Activated T-helper 17 cell treated with anti-CD3 and anti-CD28 coated beads, Interleukin-2, amount 50 U/mL, for 72 hours (primary cell): ENCODE results near the gene REG1A. TPM values are rescaled to one million over a fixed set of nuclear protein-coding genes. Genes with fewer than 3 reads are reported as not detected.

Experiments used
- ATAC-seq: fragments of 150-1000 bp; cut with Tn5 transposase; replicated peaks from 2 replicates; pipeline ENCODE4 v1.10.0; 2021; ENCODE audit warnings: mild to moderate bottlenecking, moderate library complexity
- H3K27ac Mint-ChIP-seq: one replicate; pipeline ENCODE4 v1.8.0; 2022; ENCODE audit warnings: mixed read lengths
- H3K27me3 Mint-ChIP-seq: one replicate; pipeline ENCODE4 v1.8.0; 2022; ENCODE audit warnings: mixed read lengths
- H3K36me3 Mint-ChIP-seq: one replicate; pipeline ENCODE4 v1.8.0; 2022; ENCODE audit warnings: low read depth, mild to moderate bottlenecking, mixed read lengths
- H3K4me1 Mint-ChIP-seq: one replicate; pipeline ENCODE4 v1.8.0; 2022; ENCODE audit warnings: mixed read lengths
- H3K4me3 Mint-ChIP-seq: one replicate; pipeline ENCODE4 v1.8.0; 2022; ENCODE audit warnings: mild to moderate bottlenecking, mixed read lengths
- H3K9me3 Mint-ChIP-seq: one replicate; pipeline ENCODE4 v1.8.0; 2022; ENCODE audit warnings: mixed read lengths
- total RNA-seq, 2 donors: library from RNA; stranded (reverse); gene quantifications; one replicate each; pipeline ENCODE4 v1.2.3, GENCODE V29; 2022

REG1A gene
- not detected for total RNA-seq

GRCh38 chr2:79120194-79120713 lies at the start of gene REG1A:
TSS of gene REG1A (plus strand) at chr2:79120488. CDS start at chr2:79120862, 374 bp downstream.
- H3K4me3 Mint-ChIP-seq: no peak within 1 kb of the TSS
- no peak for ATAC-seq

GRCh38 chr2:79071078-79071477 lies 49.2 kb upstream of the REG1A start:
- Mint-ChIP-seq H3K9me3 (peaks cover 27% of the 10 kb centered on the region), H3K4me1 (no peaks in the 10 kb centered on the region), H3K27ac (no peak overlapping the region), H3K4me3 (no peak overlapping the region), H3K36me3 (no peaks in the 10 kb centered on the region), H3K27me3 (no peaks in the 10 kb centered on the region)
- no peak for ATAC-seq

More at GRCh38 chr2:79120194-79120713, at the start of gene REG1A:
- Mint-ChIP-seq H3K27me3 (no peaks in the 10 kb centered on the region), H3K27ac (no peak within 1 kb of the TSS), H3K9me3 (peaks cover 20% of the 10 kb centered on the region), H3K36me3 (no peaks in the 10 kb centered on the region), H3K4me1 (no peaks in the 10 kb centered on the region)

DNA sequence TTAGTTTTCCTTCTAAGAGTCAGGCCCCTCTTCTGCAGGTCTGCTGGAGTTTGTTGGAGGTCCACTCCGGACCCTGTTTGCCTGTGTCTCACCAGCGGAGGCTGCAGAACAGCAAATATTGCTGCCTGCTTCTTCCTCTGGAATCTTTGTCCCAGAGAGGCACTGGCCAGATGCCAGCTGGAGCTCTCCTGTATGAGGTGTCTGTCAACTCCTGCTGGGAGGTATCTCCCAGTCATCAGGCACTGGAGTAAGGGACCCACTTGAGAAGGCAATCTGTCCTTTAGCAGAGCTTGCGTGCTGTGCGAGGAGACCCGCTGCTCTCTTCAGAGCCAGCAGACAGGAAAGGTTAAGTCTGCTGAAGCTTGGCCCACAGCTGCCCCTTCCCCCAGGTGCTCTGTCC lies 37.3 kb upstream of the REG1A start:
- H3K27ac Mint-ChIP-seq: no peak overlapping the region
- H3K36me3 Mint-ChIP-seq: no peaks in the 10 kb centered on the region
- no peaks in the 10 kb centered on the region for H3K27me3 Mint-ChIP-seq
- peaks cover 5% of the 10 kb centered on the region for H3K9me3 Mint-ChIP-seq
- H3K4me1 Mint-ChIP-seq: no peaks in the 10 kb centered on the region
- ATAC-seq: no peak
- H3K4me3 Mint-ChIP-seq: no peak overlapping the region

DNA sequence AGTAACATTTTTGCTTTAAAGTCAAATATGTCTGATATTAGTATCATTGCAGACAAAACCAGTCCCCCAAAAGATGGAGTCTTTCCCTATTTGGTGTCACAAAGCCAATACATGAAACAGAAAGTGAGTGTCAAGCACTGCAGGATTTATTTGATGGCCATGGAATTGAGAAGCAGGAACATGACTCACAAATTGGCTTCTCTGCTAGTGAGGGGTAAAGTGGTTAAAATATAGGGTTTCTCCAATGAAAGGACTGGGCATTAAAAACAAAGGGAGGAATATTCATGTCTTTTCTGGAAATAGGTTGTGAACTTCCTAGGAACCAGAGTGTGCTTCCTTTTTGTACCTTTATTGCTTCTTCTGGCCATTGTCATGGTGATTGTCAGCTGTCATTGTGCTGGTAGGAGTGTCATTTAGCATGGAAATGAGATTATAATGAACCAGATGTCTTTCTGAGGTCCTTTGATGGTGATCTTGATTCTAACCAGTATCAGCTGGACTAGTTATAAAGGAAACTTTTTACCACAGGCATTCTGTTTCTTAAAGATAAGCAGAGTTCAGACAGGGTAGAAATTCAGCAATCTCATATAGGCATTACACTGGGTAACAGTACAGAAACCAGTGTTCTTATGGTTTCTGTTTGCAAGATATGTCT lies 36.6 kb upstream of the REG1A start:
- no peaks in the 10 kb centered on the region for H3K4me1 Mint-ChIP-seq
- no peak for ATAC-seq
- H3K27me3 Mint-ChIP-seq: no peaks in the 10 kb centered on the region
- no peak overlapping the region for H3K4me3 Mint-ChIP-seq
- no peaks in the 10 kb centered on the region for H3K36me3 Mint-ChIP-seq
- peaks cover 5% of the 10 kb centered on the region for H3K9me3 Mint-ChIP-seq
- no peak overlapping the region for H3K27ac Mint-ChIP-seq

GRCh38 chr2:79084495-79085135 lies 35.7 kb upstream of the REG1A start:
- H3K4me3 Mint-ChIP-seq: no peak overlapping the region
- no peaks in the 10 kb centered on the region for H3K36me3 Mint-ChIP-seq
- ATAC-seq: no peak
- no peaks in the 10 kb centered on the region for H3K27me3 Mint-ChIP-seq
- H3K4me1 Mint-ChIP-seq: no peaks in the 10 kb centered on the region
- H3K9me3 Mint-ChIP-seq: peaks cover 5% of the 10 kb centered on the region
- H3K27ac Mint-ChIP-seq: no peak overlapping the region

DNA sequence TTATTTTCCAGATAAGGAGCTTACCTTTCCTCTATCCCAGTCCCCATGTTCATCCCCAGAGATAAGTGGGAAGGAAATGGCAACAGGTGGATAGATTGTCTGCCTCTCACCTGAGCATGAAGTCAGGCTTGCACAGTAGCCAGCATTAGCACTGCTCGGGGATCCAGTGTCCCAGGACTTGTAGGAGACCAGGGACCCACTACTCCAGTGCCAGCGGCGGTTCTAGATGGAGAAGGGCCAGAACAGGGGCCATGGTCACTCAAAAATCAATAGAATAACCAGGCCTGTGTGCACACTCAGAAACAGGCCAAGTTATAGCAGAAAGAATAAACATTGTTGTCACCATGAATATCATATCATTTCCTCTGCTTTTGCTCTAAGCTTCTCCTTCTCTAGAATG lies 34.9 kb upstream of the REG1A start:
- Mint-ChIP-seq H3K4me1 (no peaks in the 10 kb centered on the region), H3K27ac (no peak overlapping the region), H3K27me3 (no peaks in the 10 kb centered on the region), H3K36me3 (no peaks in the 10 kb centered on the region), H3K4me3 (no peak overlapping the region), H3K9me3 (peaks cover 5% of the 10 kb centered on the region)
- no peak for ATAC-seq

DNA sequence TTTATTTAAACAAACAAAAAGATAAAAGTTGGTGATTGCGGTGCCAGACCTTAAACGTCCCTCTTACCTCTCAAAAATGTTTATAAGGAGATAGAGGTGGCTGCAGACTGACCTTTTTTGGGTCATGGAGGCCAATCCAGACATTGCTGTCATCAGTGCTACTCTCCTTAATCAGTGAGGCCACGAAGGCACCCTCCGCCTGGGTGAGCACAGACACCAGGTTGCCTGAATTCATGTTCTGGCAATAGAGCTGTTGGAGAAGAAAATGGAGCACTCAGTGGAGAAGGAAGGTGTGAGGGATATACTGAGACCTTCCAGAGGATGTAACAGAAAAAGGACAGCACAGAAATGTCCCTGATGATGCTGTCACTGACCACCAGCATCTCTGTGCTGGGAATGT lies 34.0 kb upstream of the REG1A start:
- Mint-ChIP-seq H3K27me3 (no peaks in the 10 kb centered on the region), H3K27ac (no peak overlapping the region), H3K36me3 (no peaks in the 10 kb centered on the region), H3K4me3 (no peak overlapping the region), H3K4me1 (no peaks in the 10 kb centered on the region), H3K9me3 (peaks cover 5% of the 10 kb centered on the region)
- ATAC-seq: no peak

- no peak for ATAC-seq
- no peak within 1 kb of the TSS for H3K27ac Mint-ChIP-seq
- no peaks in the 10 kb centered on the region for H3K4me1 Mint-ChIP-seq
- no peaks in the 10 kb centered on the region for H3K9me3 Mint-ChIP-seq
- H3K36me3 Mint-ChIP-seq: no peaks in the 10 kb centered on the region
- no peak within 1 kb of the TSS for H3K4me3 Mint-ChIP-seq
- no peaks in the 10 kb centered on the region for H3K27me3 Mint-ChIP-seq
These were observed 32.4 kb upstream of the REG1A start, which contains the start of gene REG1B for GRCh38 chr2:79087785-79088364. TSS of gene REG1B (minus strand) at chr2:79087993. CDS start at chr2:79087612, 381 bp downstream.

GRCh38 chr2:79090693-79091092 lies 29.6 kb upstream of the REG1A start:
- H3K4me1 Mint-ChIP-seq: no peaks in the 10 kb centered on the region
- no peaks in the 10 kb centered on the region for H3K36me3 Mint-ChIP-seq
- H3K9me3 Mint-ChIP-seq: no peaks in the 10 kb centered on the region
- H3K27ac Mint-ChIP-seq: no peak overlapping the region
- no peak overlapping the region for H3K4me3 Mint-ChIP-seq
- H3K27me3 Mint-ChIP-seq: no peaks in the 10 kb centered on the region
- ATAC-seq: no peak

DNA sequence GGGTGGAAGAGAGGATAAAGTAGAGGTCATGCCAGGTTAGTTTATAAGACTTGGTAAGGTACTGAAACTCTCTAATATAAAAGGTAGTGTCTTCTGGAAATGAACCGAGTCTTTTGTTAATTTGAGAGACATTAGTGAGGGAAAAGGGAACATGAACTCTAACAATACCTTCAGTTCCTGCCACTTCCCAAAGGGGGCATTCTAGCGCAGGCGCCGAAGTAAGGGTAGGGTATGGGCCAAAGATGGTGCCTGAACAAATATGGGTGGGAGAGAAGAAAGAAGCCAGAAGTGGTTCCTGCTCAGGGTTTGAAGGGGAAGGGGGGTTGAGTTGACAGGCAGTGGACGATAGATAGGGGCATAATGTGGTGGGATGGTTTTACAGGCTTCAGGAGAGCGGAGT lies 22.4 kb upstream of the REG1A start:
- Mint-ChIP-seq H3K4me3 (no peak overlapping the region), H3K9me3 (peaks cover 19% of the 10 kb centered on the region), H3K27ac (no peak overlapping the region), H3K4me1 (no peaks in the 10 kb centered on the region), H3K36me3 (no peaks in the 10 kb centered on the region), H3K27me3 (no peaks in the 10 kb centered on the region)
- ATAC-seq: no peak

- Mint-ChIP-seq H3K4me1 (no peaks in the 10 kb centered on the region), H3K9me3 (peaks cover 19% of the 10 kb centered on the region), H3K4me3 (no peak overlapping the region), H3K36me3 (no peaks in the 10 kb centered on the region), H3K27ac (no peak overlapping the region), H3K27me3 (no peaks in the 10 kb centered on the region)
- no peak for ATAC-seq
These were observed 21.1 kb upstream of the REG1A start for GRCh38 chr2:79099140-79099686.

- H3K9me3 Mint-ChIP-seq: peaks cover 19% of the 10 kb centered on the region
- no peaks in the 10 kb centered on the region for H3K27me3 Mint-ChIP-seq
- H3K4me3 Mint-ChIP-seq: no peak overlapping the region
- H3K27ac Mint-ChIP-seq: no peak overlapping the region
- no peaks in the 10 kb centered on the region for H3K36me3 Mint-ChIP-seq
- H3K4me1 Mint-ChIP-seq: no peaks in the 10 kb centered on the region
- ATAC-seq: no peak
These were observed 20.0 kb upstream of the REG1A start for GRCh38 chr2:79100285-79100684.

DNA sequence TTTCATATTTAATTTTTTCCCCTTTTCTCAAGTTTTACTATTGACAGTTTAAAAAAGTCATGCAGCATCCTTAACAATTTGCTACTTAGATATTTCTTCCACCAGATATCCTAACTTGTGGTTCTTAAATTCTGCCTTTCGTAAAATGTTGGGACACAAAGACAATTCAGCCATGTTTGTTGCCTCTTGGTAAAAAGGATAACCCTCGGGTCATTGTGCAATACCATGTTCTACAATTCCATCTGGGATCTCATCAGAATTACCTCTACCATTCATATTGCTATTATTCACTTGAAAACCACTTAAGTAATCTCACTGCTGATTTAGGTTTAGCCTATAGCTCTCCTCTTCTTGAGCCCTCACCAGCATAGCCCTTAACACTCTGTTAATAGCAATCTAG lies 19.3 kb upstream of the REG1A start:
- Mint-ChIP-seq H3K9me3 (peaks cover 19% of the 10 kb centered on the region), H3K36me3 (no peaks in the 10 kb centered on the region), H3K4me1 (no peaks in the 10 kb centered on the region), H3K27ac (no peak overlapping the region), H3K4me3 (no peak overlapping the region), H3K27me3 (no peaks in the 10 kb centered on the region)
- ATAC-seq: no peak

DNA sequence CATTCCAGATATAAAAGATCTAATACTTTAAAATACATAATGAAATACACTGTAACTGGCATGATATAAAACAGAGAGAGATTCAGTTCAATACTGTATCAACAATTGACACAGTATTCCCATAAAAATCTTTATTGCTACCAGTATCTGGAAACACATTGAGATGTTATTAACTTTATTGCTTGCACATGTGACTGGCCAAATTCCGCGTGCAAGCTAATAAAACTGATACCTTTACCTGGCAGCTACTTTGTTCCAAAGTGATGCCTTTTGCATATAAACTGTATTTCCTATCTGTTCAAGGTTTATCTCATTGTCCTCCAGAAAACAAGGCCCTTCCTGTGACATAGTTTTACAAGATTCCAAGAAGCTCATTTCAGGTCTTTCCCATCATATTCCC lies 17.1 kb upstream of the REG1A start:
- Mint-ChIP-seq H3K27me3 (no peaks in the 10 kb centered on the region), H3K36me3 (no peaks in the 10 kb centered on the region), H3K4me3 (no peak overlapping the region), H3K4me1 (no peaks in the 10 kb centered on the region), H3K27ac (no peak overlapping the region), H3K9me3 (peaks cover 11% of the 10 kb centered on the region)
- no peak for ATAC-seq

GRCh38 chr2:79105259-79105658 lies 15.0 kb upstream of the REG1A start:
- no peak overlapping the region for H3K27ac Mint-ChIP-seq
- no peak overlapping the region for H3K4me3 Mint-ChIP-seq
- peaks cover 7% of the 10 kb centered on the region for H3K9me3 Mint-ChIP-seq
- ATAC-seq: no peak
- no peaks in the 10 kb centered on the region for H3K4me1 Mint-ChIP-seq
- no peaks in the 10 kb centered on the region for H3K36me3 Mint-ChIP-seq
- no peaks in the 10 kb centered on the region for H3K27me3 Mint-ChIP-seq
